Glomerular visceral epithelial cell (primary cell): ENCODE data around the gene CDC42BPG.

Source experiments
- DNase-seq: peaks from one replicate; pipeline ENCODE4 v3.0.0-alpha.2; 2016; ENCODE audit errors: extremely low spot score

The CDC42BPG gene

GRCh38 chr11:64790205-64791095, 54.0 kb downstream of the CDC42BPG start:
- DNase-seq: no peak

- DNase-seq: no peak
Measured at GRCh38 chr11:64789331-64790204, 54.9 kb downstream of the CDC42BPG start.

DNA sequence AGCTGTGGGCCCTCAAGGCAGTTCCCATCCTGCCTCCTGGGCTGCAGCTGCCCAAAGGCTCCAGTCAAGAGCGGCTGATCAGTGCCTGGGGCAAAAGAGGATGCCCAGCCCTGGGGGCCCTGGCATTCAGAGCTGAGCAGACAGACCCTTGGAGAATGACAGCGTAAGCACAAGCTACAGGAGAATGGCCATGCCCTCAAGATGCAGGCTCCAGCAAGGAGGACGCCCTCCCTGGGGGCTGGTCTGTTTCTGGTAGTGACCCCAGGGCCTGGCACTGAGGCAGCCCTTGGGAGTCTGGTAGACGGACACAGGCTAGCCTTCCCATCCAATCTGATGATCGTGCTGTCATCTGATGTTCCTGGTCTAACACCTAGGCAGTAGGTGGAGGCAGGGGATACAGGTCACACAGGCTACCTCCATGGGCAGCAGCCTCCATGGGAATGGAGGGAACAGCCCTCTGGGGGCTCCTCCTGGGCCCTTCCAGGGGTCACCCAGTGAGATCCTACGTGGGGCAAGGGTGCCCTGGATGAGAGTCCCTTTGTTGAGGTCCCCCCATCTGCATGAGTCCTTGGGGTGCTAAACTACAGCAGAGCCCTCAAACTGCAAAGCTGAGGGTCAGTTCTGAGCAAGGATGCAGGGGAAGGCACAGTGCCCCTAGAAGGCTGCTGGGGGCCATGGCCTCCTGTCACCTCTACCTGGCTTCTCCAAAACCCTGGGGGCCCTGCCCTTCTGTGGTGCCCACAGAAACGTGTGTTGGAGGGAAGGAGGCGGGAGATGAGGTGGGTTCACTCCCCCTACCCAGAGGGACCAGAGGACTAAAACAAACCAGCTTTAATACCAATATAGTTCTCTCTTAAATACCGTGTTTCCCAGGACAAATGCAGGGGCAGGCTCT, 55.9 kb downstream of the CDC42BPG start:
- DNase-seq: no peak

- DNase-seq: peak; percentile 36
Measured at GRCh38 chr11:64787526-64788320, 56.7 kb downstream of the CDC42BPG start.

DNA sequence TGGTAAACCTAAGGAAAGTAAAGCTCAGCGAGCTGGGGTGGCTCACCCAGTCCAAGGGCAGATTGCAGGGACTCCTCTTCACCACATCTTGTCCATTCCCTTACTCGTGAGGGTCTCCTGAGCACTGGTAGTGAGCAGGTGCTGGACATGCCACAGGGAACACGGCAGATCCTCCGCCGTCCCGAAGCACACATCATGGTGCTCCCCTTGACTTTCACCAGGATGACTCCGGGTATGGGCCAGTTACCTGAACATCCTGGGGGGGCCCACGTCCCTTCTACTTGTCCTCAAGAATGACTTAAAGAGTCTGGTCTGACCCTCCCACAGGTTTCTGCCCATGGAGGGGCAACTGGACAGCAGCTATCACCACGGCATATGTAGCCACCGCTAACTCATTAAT, 58.1 kb downstream of the CDC42BPG start:
- DNase-seq: no peak

DNA sequence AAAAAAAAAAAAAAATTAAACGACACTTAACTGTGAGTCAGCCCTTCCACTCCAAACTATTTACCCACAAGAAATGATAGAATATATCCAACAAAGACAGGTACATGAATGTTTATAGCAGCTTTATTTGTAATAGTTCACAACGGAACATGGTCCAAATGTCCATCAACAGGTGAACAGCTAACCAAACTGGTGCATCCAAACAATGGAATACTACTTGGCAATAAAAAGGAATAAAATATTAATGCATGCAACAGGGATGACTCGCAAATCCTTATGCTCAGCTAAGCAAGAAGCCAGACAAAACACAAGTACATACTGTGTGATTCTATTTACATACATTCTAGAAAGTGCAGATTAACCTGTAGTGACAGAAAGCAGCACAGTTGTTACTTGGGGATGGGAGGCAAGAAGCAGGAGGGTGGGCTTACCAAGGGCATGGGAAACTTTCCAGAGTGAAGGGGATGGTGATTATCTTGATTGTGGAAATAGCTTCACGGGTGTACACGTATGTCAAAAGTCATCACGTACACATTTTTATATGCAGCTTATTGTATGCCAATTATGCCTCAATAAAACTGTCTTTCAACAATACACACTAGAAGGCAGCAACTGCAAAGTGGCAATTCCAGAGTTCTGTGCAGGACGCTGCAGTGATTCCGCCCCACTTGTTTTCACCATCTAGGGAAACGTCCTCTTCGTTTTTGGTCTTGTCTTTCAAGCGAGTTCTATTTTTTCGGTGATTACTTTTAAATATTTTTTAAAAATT, 59.5 kb downstream of the CDC42BPG start:
- DNase-seq: no peak

DNA sequence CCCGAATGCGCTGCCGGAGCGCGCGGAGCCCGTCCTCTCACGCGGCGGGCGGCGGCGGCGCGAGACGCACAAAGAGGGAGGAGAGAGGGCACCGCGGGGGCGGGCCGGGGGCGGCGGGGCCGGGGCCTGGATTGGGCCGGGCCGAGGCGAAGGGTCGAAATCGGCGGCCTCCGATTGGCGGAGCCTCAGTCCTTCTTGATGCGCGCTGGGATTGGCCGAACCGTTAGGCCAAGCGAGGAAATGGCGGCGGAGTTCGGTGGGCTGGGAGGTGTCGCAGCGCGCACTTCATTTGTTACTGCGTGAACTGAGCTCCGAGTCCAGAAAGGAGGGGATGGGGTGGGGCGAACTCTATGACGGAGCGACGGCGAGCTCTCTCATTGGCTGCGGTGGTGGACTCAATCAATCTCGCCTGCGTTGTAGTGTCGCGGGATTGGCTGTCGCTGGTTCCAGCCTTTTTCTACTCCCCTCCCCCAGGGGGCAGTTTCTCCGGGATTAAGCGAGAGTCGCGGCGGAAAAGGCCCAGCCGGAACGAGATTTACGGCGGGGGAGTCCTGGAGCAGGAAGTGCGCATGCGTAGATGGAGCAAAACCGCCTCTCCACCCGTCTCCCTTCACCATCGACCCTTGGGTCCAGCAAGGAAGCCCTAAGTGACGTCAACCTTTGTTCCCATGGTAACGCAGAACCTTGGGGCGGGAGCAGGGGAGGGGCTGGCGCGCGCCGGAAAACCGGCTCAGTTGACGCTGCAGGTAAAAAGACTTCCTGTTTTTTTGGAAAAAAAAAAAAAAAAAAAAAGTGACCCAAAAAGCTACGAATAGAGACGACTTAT, 65.8 kb downstream of the CDC42BPG start, which contains the start of gene SF1:
SF1 (minus strand) TSS at position 70 of the 826 bp plus-strand sequence. CDS start 150 bp downstream, outside the sequence.
- peak; percentile 100 for DNase-seq

- DNase-seq: no peak
Measured at GRCh38 chr11:64778223-64778472, 66.3 kb downstream of the CDC42BPG start.

- DNase-seq: peak; percentile 81
Measured at GRCh38 chr11:64777449-64778222, 66.8 kb downstream of the CDC42BPG start.

- DNase-seq: no peak
Measured at GRCh38 chr11:64776875-64777274, 67.6 kb downstream of the CDC42BPG start.

DNA sequence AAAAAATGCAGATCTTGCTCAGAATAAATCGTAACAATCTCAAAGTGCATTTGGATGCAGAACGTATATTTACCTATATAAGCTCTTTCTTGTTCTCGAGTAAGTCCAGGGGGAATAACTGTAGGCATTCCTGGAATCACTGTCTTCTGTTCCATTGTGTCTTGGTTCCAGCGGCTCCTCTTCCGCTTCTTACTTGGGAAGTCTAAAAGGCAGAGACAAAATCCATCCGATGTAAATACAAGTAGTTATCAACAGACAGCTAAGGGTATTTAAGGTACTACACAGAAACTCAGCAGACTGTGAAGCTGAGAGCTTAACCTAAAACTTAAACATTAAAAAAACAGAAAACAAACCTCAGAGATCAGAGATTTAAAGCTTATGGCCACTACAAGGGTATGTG, 68.0 kb downstream of the CDC42BPG start:
- no peak for DNase-seq

GRCh38 chr11:64774144-64774543, 70.3 kb downstream of the CDC42BPG start:
- no peak for DNase-seq
